Measurements from ENCODE around the gene INS.

GRCh38 chr11:2138068-2138430, 23.0 kb downstream of the INS start:
- TF ChIP-seq CTCF (IDR thresholded peaks at IDR 0.05): no peak
- TF ChIP-seq POLR2A (IDR thresholded peaks at IDR 0.05): no peak

Measured in thyroid gland (tissue), 4 donors.